Measurements from ENCODE around the gene CHST7. TPM values are rescaled to one million over a fixed set of nuclear protein-coding genes. Genes with fewer than 3 reads are reported as not detected.

The CHST7 gene
- total RNA-seq, 2 donors from 2014 or later, result 7.0 to 9.9 TPM

- intact Hi-C loops (cut with DNase I), result no loop called here
- 20 to 71% methylated on average over 1 to 2 of the region's 2 CpGs for WGBS, 2 donors
Measured at GRCh38 chrX:46584736-46585135, 11.2 kb downstream of the CHST7 start.

GRCh38 chrX:46587158-46587557, 13.6 kb downstream of the CHST7 start:
- Histone ChIP-seq H3K4me1 (no peaks in the 10 kb centered on the region), H3K4me3 (no peak overlapping the region), H3K27me3 (no peaks in the 10 kb centered on the region), H3K9me3 (no peaks in the 10 kb centered on the region), H3K27ac (no peak overlapping the region), H3K36me3 (replicated peaks in 1 of 2; ENCODE audit: insufficient read depth in 1 of 2, low read depth in 2 of 2) (no peaks in the 10 kb centered on the region)
- ATAC-seq, result no peak
- 67 to 73% methylated on average over 5 of the region's 5 CpGs for WGBS, 2 donors
- DNase-seq, result no peak
- intact Hi-C loops (cut with DNase I), result no loop called here
- no peak for TF ChIP-seq POLR2A (IDR thresholded peaks at IDR 0.05)
- no peak for TF ChIP-seq CTCF (IDR thresholded peaks at IDR 0.05)

More at GRCh38 chrX:46584736-46585135, 11.2 kb downstream of the CHST7 start:
- Histone ChIP-seq H3K9me3 (no peaks in the 10 kb centered on the region), H3K27ac (no peak overlapping the region), H3K4me3 (no peak overlapping the region), H3K27me3 (no peaks in the 10 kb centered on the region), H3K4me1 (no peaks in the 10 kb centered on the region), H3K36me3 (replicated peaks in 1 of 2; ENCODE audit: insufficient read depth in 1 of 2, low read depth in 2 of 2) (no peaks in the 10 kb centered on the region)
- TF ChIP-seq CTCF (IDR thresholded peaks at IDR 0.05) (no peak), POLR2A (IDR thresholded peaks at IDR 0.05) (no peak)
- DNase-seq, result no peak
- ATAC-seq, result no peak

GRCh38 chrX:46587753-46588171, 14.2 kb downstream of the CHST7 start:
- 11 to 17% methylated on average over 3 to 4 of the region's 5 CpGs for WGBS, 2 donors
- TF ChIP-seq CTCF (IDR thresholded peaks at IDR 0.05), result no peak
- TF ChIP-seq POLR2A (IDR thresholded peaks at IDR 0.05), result no peak
- Histone ChIP-seq H3K36me3 (replicated peaks in 1 of 2; ENCODE audit: insufficient read depth in 1 of 2, low read depth in 2 of 2) (no peaks in the 10 kb centered on the region), H3K4me3 (no peak overlapping the region), H3K9me3 (no peaks in the 10 kb centered on the region), H3K27ac (peak overlapping the region in 2 of 4 donors; percentile 30 to 32), H3K27me3 (no peaks in the 10 kb centered on the region), H3K4me1 (no peaks in the 10 kb centered on the region)
- no peak for DNase-seq
- intact Hi-C loops (cut with DNase I), result no loop called here
- ATAC-seq, result no peak

- WGBS, 2 donors, result 74 to 86% methylated on average over 4 of the region's 4 CpGs
- no peak for ATAC-seq
Measured at GRCh38 chrX:46588263-46588662, 14.7 kb downstream of the CHST7 start.

More at GRCh38 chrX:46588263-46588662, 14.7 kb downstream of the CHST7 start:
- no peaks in the 10 kb centered on the region for H3K4me1 ChIP-seq
- H3K36me3 ChIP-seq (replicated peaks in 1 of 2; ENCODE audit: insufficient read depth in 1 of 2, low read depth in 2 of 2), result no peaks in the 10 kb centered on the region
- H3K9me3 ChIP-seq, result no peaks in the 10 kb centered on the region
- H3K27me3 ChIP-seq, result no peaks in the 10 kb centered on the region
- peak overlapping the region in 2 of 4 donors; percentile 30 to 32 for H3K27ac ChIP-seq
- DNase-seq, result peak in 3 of 4 donors; percentile 21 to 32 (median 27)
- H3K4me3 ChIP-seq, result no peak overlapping the region
- TF ChIP-seq POLR2A (IDR thresholded peaks at IDR 0.05) (no peak), CTCF (IDR thresholded peaks at IDR 0.05) (no peak)
- intact Hi-C loops (cut with DNase I), result no loop called here
